Measurements from ENCODE around the gene OTOS.

- TF ChIP-seq POLR2A (IDR thresholded peaks at IDR 0.05) (no peak), CTCF (IDR thresholded peaks at IDR 0.05 in 4 of 5, conservative IDR thresholded peaks at IDR 0.05 in 1 of 5) (no peak)
These were observed 33.0 kb downstream of the OTOS start for GRCh38 chr2:240107477-240107796.

Measured in gastrocnemius medialis (tissue), 4 donors.